HCT116 (cell line): ENCODE results near the gene HES5.

Source experiments
- CEBPB ChIP-seq: IDR thresholded peaks from 2 replicates; pipeline ENCODE4 v1.6.1; 2012; ENCODE audit warnings: low read depth
- EGR1 ChIP-seq: IDR thresholded peaks from 2 replicates; pipeline ENCODE4 v1.6.1; 2012; ENCODE audit warnings: low read depth
- EZH2 ChIP-seq: fragments of 200-600 bp; sonication (generic); IDR thresholded peaks from 2 replicates; pipeline ENCODE4 v1.6.1; 2017; ENCODE audit warnings: antibody characterized with exemption, mixed run types
- POLR2A ChIP-seq: IDR thresholded peaks from 2 replicates; pipeline ENCODE4 v1.7.0; 2011; ENCODE audit warnings: borderline replicate concordance; ENCODE audit not compliant: insufficient read depth, insufficient read length; ENCODE audit errors: extremely low read depth
- POLR2AphosphoS5 ChIP-seq: IDR thresholded peaks from 2 replicates; pipeline ENCODE4 v1.6.1; 2011; ENCODE audit warnings: mild to moderate bottlenecking, low read depth, low read length, moderate library complexity
- RAD21 ChIP-seq: IDR thresholded peaks from 2 replicates; pipeline ENCODE4 v1.6.1; 2012; ENCODE audit warnings: low read depth, mild to moderate bottlenecking
- SIN3A ChIP-seq: IDR thresholded peaks from 2 replicates; pipeline ENCODE4 v1.6.1; 2012; ENCODE audit warnings: low read depth
- ZNF274 ChIP-seq: fragments of 200-500 bp; sonication (Bioruptor generic); IDR thresholded peaks from 2 replicates; pipeline ENCODE4 v1.6.1; 2014; ENCODE audit warnings: mild to moderate bottlenecking, low read depth, low read length, inconsistent platforms
- TF ChIP-seq, protein P1 (sequence below), 3 experiments: fragments of 200-600 bp in 1 of 3; sonication (generic) in 1 of 3; IDR thresholded peaks in 2 of 3; conservative IDR thresholded peaks in 1 of 3; 2 replicates each; pipeline ENCODE4 v1.5.1; 2012 to 2017; ENCODE audit warnings: low read depth in 2 of 3, low read length in 2 of 3, antibody characterized with exemption in 1 of 3, borderline replicate concordance in 1 of 3, control low read depth in 1 of 3, mild to moderate bottlenecking in 1 of 3, mixed read lengths in 1 of 3, mixed run types in 1 of 3, moderate library complexity in 1 of 3; ENCODE audit not compliant: insufficient read depth in 1 of 3
- TF ChIP-seq, protein P2 (sequence below): IDR thresholded peaks from 2 replicates; pipeline ENCODE4 v1.6.1; 2012

DNA sequence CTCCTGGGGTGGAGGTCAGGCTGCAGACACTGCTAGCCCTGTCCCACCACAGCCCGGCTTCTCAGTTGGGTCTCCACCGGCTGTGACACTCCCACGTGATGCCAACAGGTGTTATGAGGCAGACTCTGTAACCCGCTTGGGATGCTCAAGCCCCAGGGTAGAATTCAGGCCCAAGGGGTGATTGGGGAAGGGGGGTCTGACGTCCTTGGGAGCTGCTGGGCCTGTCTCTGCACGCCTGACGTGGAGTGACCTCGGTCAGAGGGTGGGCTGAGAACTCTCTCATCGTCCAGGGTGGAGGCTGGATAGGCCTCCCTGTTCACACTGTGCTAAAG, 7.7 kb upstream of the HES5 start:
- TF ChIP-seq SIN3A (no peak), POLR2AphosphoS5 (no peak), CEBPB (no peak), POLR2A (no peak), EGR1 (no peak), EZH2 (no peak), ZNF274 (no peak), RAD21 (no peak)
- TF ChIP-seq, protein P1, sequence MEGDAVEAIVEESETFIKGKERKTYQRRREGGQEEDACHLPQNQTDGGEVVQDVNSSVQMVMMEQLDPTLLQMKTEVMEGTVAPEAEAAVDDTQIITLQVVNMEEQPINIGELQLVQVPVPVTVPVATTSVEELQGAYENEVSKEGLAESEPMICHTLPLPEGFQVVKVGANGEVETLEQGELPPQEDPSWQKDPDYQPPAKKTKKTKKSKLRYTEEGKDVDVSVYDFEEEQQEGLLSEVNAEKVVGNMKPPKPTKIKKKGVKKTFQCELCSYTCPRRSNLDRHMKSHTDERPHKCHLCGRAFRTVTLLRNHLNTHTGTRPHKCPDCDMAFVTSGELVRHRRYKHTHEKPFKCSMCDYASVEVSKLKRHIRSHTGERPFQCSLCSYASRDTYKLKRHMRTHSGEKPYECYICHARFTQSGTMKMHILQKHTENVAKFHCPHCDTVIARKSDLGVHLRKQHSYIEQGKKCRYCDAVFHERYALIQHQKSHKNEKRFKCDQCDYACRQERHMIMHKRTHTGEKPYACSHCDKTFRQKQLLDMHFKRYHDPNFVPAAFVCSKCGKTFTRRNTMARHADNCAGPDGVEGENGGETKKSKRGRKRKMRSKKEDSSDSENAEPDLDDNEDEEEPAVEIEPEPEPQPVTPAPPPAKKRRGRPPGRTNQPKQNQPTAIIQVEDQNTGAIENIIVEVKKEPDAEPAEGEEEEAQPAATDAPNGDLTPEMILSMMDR (IDR thresholded peaks at IDR 0.05 in 2 of 3, conservative IDR thresholded peaks at IDR 0.05 in 1 of 3; ENCODE audit: borderline replicate concordance in 1 of 3, insufficient read depth in 1 of 3, low read depth in 2 of 3, low read length in 2 of 3), result no peak
- TF ChIP-seq, protein P2, sequence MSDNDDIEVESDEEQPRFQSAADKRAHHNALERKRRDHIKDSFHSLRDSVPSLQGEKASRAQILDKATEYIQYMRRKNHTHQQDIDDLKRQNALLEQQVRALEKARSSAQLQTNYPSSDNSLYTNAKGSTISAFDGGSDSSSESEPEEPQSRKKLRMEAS, result no peak
